Measurements from ENCODE around the gene LGR6.

DNA sequence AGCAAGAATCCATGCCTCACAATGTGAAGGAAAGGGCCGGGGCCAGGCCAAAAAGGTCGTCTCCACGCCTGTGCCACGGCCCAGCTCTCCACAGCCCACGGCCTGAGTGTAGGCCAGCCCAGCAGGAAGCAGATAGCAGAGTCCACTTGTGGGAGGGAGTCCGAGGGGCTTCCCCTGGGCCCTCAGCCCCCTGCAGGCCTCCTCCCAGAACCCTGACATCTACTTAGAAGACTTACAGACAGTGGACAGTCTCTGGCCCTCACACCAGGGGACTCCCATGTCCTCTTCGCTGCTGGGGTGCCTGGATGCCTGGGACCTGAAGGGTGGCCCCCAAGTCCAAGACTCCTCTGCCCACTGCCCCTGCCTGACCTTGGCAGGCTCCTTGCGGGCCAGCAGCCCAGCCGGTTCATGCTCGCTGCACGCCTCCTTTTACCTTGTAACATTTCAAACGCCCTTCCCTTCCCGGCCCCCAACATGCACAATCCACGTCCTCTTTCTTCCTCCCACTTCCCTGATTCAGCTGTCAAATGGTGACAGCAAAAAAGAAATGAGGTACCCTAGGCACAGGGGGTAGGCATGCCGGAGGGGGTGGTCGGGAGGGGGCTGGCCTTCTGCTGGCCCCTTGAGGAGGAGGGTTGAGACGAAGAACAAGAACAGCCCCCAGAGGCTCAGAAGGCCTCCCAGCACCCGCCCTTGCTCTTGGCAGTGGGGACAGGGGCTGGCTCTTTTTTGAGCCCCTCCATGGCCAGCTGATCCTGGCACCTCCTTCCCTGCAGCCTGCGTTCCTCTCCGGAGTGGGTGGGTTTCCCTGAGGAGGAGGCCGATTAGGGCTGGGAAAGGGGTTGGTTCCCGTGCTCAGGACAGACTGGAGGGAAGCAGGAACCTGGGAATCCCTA lies 32.2 kb upstream of the LGR6 start:
- TF ChIP-seq, protein P1, sequence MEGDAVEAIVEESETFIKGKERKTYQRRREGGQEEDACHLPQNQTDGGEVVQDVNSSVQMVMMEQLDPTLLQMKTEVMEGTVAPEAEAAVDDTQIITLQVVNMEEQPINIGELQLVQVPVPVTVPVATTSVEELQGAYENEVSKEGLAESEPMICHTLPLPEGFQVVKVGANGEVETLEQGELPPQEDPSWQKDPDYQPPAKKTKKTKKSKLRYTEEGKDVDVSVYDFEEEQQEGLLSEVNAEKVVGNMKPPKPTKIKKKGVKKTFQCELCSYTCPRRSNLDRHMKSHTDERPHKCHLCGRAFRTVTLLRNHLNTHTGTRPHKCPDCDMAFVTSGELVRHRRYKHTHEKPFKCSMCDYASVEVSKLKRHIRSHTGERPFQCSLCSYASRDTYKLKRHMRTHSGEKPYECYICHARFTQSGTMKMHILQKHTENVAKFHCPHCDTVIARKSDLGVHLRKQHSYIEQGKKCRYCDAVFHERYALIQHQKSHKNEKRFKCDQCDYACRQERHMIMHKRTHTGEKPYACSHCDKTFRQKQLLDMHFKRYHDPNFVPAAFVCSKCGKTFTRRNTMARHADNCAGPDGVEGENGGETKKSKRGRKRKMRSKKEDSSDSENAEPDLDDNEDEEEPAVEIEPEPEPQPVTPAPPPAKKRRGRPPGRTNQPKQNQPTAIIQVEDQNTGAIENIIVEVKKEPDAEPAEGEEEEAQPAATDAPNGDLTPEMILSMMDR (IDR thresholded peaks at IDR 0.05; ENCODE audit: low read depth, low read length) = no peak
- no peak for TF ChIP-seq EZH2phosphoT487 (IDR thresholded peaks at IDR 0.05; ENCODE audit: low read depth)
